ENCODE measurements around the gene MYO15B.

Gene MYO15B

GRCh38 chr17:75559958-75560533, 27.6 kb upstream of the MYO15B start:
- no peak for DNase-seq

GRCh38 chr17:75561927-75562603, 25.5 kb upstream of the MYO15B start:
- DNase-seq: no peak

- DNase-seq: no peak
These were observed 24.4 kb upstream of the MYO15B start for GRCh38 chr17:75563063-75563758.

GRCh38 chr17:75564195-75564594, 23.4 kb upstream of the MYO15B start:
- DNase-seq: no peak

- no peak for DNase-seq
These were observed 22.5 kb upstream of the MYO15B start for GRCh38 chr17:75565066-75565465.

- no peak for DNase-seq
These were observed 22.0 kb upstream of the MYO15B start for GRCh38 chr17:75565618-75566017.

GRCh38 chr17:75566416-75566815, 21.2 kb upstream of the MYO15B start:
- no peak for DNase-seq

- DNase-seq: no peak
These were observed 20.8 kb upstream of the MYO15B start for GRCh38 chr17:75566834-75567233.

GRCh38 chr17:75568412-75569255, 19.0 kb upstream of the MYO15B start:
- DNase-seq: no peak

- no peak for DNase-seq
These were observed 17.4 kb upstream of the MYO15B start for GRCh38 chr17:75570034-75570676.

- DNase-seq: no peak
These were observed 16.8 kb upstream of the MYO15B start for GRCh38 chr17:75570772-75571171.

- DNase-seq: no peak
These were observed 16.3 kb upstream of the MYO15B start for GRCh38 chr17:75571197-75571884.

GRCh38 chr17:75571885-75572215, 15.8 kb upstream of the MYO15B start:
- DNase-seq: no peak

GRCh38 chr17:75572713-75573539, 14.7 kb upstream of the MYO15B start:
- no peak for DNase-seq

GRCh38 chr17:75573540-75573957, 14.1 kb upstream of the MYO15B start:
- no peak for DNase-seq

GRCh38 chr17:75573994-75574393, 13.6 kb upstream of the MYO15B start:
- no peak for DNase-seq

GRCh38 chr17:75574404-75575036, 13.1 kb upstream of the MYO15B start:
- DNase-seq: no peak

- no peak for DNase-seq
These were observed 12.4 kb upstream of the MYO15B start for GRCh38 chr17:75575197-75575596.

GRCh38 chr17:75575728-75576127, 11.9 kb upstream of the MYO15B start:
- DNase-seq: no peak

GRCh38 chr17:75576661-75577060, 10.9 kb upstream of the MYO15B start:
- no peak for DNase-seq

Measured in GOT3 (cell line).